Measurements from ENCODE around the gene KCNAB1. TPM values are rescaled to one million over a fixed set of nuclear protein-coding genes. Genes with fewer than 3 reads are reported as not detected.

Gene KCNAB1
- total RNA-seq, 1 experiment from 2014 or later, result 1.0 TPM

GRCh38 chr3:156577736-156578135, 457.4 kb downstream of the KCNAB1 start:
- no peak overlapping the region for H3K4me3 Mint-ChIP-seq
- no peaks in the 10 kb centered on the region for H3K27me3 Mint-ChIP-seq (ENCODE audit: low read depth)
- no peaks in the 10 kb centered on the region for H3K9me3 Mint-ChIP-seq
- H3K27ac Mint-ChIP-seq, result no peak overlapping the region
- POLR2A ChIA-PET, result no interaction called here
- TF ChIP-seq ZNF671 (CRISPR knock-in tag; IDR thresholded peaks at IDR 0.05), result no peak
- no peak for TF ChIP-seq ZNF317 (CRISPR knock-in tag; IDR thresholded peaks at IDR 0.05; ENCODE audit: borderline replicate concordance, low read depth)
- TF ChIP-seq, protein P1, sequence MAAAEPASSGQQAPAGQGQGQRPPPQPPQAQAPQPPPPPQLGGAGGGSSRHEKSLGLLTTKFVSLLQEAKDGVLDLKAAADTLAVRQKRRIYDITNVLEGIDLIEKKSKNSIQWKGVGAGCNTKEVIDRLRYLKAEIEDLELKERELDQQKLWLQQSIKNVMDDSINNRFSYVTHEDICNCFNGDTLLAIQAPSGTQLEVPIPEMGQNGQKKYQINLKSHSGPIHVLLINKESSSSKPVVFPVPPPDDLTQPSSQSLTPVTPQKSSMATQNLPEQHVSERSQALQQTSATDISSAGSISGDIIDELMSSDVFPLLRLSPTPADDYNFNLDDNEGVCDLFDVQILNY (CRISPR knock-in tag; IDR thresholded peaks at IDR 0.05), result no peak
- TF ChIP-seq ZSCAN18 (CRISPR knock-in tag; IDR thresholded peaks at IDR 0.05), result no peak
- TF ChIP-seq NR1H2 (CRISPR knock-in tag; IDR thresholded peaks at IDR 0.05), result no peak
- TF ChIP-seq JAZF1 (CRISPR knock-in tag; IDR thresholded peaks at IDR 0.05), result no peak
- no peak for TF ChIP-seq TEAD1 (CRISPR knock-in tag; IDR thresholded peaks at IDR 0.05)
- TF ChIP-seq, protein P2, sequence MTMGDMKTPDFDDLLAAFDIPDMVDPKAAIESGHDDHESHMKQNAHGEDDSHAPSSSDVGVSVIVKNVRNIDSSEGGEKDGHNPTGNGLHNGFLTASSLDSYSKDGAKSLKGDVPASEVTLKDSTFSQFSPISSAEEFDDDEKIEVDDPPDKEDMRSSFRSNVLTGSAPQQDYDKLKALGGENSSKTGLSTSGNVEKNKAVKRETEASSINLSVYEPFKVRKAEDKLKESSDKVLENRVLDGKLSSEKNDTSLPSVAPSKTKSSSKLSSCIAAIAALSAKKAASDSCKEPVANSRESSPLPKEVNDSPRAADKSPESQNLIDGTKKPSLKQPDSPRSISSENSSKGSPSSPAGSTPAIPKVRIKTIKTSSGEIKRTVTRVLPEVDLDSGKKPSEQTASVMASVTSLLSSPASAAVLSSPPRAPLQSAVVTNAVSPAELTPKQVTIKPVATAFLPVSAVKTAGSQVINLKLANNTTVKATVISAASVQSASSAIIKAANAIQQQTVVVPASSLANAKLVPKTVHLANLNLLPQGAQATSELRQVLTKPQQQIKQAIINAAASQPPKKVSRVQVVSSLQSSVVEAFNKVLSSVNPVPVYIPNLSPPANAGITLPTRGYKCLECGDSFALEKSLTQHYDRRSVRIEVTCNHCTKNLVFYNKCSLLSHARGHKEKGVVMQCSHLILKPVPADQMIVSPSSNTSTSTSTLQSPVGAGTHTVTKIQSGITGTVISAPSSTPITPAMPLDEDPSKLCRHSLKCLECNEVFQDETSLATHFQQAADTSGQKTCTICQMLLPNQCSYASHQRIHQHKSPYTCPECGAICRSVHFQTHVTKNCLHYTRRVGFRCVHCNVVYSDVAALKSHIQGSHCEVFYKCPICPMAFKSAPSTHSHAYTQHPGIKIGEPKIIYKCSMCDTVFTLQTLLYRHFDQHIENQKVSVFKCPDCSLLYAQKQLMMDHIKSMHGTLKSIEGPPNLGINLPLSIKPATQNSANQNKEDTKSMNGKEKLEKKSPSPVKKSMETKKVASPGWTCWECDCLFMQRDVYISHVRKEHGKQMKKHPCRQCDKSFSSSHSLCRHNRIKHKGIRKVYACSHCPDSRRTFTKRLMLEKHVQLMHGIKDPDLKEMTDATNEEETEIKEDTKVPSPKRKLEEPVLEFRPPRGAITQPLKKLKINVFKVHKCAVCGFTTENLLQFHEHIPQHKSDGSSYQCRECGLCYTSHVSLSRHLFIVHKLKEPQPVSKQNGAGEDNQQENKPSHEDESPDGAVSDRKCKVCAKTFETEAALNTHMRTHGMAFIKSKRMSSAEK (CRISPR knock-in tag; IDR thresholded peaks at IDR 0.05; ENCODE audit: borderline replicate concordance), result no peak
- TF ChIP-seq, protein P3, sequence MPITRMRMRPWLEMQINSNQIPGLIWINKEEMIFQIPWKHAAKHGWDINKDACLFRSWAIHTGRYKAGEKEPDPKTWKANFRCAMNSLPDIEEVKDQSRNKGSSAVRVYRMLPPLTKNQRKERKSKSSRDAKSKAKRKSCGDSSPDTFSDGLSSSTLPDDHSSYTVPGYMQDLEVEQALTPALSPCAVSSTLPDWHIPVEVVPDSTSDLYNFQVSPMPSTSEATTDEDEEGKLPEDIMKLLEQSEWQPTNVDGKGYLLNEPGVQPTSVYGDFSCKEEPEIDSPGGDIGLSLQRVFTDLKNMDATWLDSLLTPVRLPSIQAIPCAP (CRISPR knock-in tag; IDR thresholded peaks at IDR 0.05), result no peak
- TF ChIP-seq CBFB (CRISPR knock-in tag; IDR thresholded peaks at IDR 0.05; ENCODE audit: low read depth), result no peak
- TF ChIP-seq ATF6 (CRISPR knock-in tag; IDR thresholded peaks at IDR 0.05), result no peak
- TF ChIP-seq, protein P4, sequence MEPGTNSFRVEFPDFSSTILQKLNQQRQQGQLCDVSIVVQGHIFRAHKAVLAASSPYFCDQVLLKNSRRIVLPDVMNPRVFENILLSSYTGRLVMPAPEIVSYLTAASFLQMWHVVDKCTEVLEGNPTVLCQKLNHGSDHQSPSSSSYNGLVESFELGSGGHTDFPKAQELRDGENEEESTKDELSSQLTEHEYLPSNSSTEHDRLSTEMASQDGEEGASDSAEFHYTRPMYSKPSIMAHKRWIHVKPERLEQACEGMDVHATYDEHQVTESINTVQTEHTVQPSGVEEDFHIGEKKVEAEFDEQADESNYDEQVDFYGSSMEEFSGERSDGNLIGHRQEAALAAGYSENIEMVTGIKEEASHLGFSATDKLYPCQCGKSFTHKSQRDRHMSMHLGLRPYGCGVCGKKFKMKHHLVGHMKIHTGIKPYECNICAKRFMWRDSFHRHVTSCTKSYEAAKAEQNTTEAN (CRISPR knock-in tag; IDR thresholded peaks at IDR 0.05), result no peak
- TF ChIP-seq ZNF396 (CRISPR knock-in tag; IDR thresholded peaks at IDR 0.05; ENCODE audit: borderline replicate concordance), result no peak
- TF ChIP-seq, protein P5, sequence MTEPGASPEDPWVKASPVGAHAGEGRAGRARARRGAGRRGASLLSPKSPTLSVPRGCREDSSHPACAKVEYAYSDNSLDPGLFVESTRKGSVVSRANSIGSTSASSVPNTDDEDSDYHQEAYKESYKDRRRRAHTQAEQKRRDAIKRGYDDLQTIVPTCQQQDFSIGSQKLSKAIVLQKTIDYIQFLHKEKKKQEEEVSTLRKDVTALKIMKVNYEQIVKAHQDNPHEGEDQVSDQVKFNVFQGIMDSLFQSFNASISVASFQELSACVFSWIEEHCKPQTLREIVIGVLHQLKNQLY (CRISPR knock-in tag; IDR thresholded peaks at IDR 0.05), result no peak
- TF ChIP-seq TP53 (CRISPR knock-in tag; IDR thresholded peaks at IDR 0.05), result no peak
- TF ChIP-seq OVOL2 (CRISPR knock-in tag; IDR thresholded peaks at IDR 0.05; ENCODE audit: borderline replicate concordance), result no peak
- TF ChIP-seq ESRRA (CRISPR knock-in tag; IDR thresholded peaks at IDR 0.05; ENCODE audit: borderline replicate concordance), result no peak
- ATAC-seq (no peak), DNase-seq (ENCODE audit: low spot score) (no peak)
- H3K4me1 Mint-ChIP-seq, result peaks cover 11% of the 10 kb centered on the region
- CTCF ChIA-PET, result no interaction called here
- H3K36me3 Mint-ChIP-seq, result no peaks in the 10 kb centered on the region

Measured in WTC11 (cell line).